GM18505 (cell line): ENCODE results near the gene JUP.

Experiments used
- ATAC-seq: cut with Tn5 transposase; IDR thresholded peaks from one replicate; pipeline ENCODE4 v1.9.1; 2021; ENCODE audit not compliant: unreplicated experiment
- POLR2A ChIP-seq: IDR thresholded peaks from 4 replicates; pipeline ENCODE4 v1.6.1; 2011; ENCODE audit warnings: borderline replicate concordance; ENCODE audit not compliant: insufficient read depth, insufficient read length; ENCODE audit errors: extremely low read depth

Gene JUP

DNA sequence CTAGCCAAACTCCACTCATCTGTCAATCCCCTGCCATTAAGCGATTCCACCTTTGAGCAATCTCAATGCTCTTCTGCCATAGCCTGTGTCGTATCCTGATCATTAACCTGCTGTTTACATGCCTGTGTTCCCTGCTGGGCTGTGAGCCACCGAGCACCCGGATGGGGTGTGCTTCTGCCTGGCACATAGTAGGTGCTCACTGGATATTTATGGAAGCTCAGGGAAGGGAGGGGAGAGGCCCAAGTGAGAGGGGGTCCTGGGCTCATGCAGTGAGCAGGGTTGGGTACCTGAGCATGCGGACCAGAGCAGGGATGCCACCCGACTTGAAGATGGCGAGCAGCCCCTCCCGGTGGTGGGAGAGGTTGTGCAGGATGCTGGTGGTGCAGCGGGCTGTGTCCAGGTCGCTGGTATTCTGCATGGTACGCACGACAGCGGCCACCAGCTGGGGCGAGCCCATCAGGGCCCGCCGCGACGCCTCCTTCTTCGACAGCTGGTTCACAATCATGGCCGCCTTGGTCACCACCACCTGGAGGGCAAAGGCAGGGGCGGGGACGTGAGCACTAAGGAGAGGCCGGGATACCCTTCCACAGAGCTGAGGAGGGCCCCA, 17.7 kb downstream of the JUP start:
- ATAC-seq: no peak
- TF ChIP-seq POLR2A: no peak

DNA sequence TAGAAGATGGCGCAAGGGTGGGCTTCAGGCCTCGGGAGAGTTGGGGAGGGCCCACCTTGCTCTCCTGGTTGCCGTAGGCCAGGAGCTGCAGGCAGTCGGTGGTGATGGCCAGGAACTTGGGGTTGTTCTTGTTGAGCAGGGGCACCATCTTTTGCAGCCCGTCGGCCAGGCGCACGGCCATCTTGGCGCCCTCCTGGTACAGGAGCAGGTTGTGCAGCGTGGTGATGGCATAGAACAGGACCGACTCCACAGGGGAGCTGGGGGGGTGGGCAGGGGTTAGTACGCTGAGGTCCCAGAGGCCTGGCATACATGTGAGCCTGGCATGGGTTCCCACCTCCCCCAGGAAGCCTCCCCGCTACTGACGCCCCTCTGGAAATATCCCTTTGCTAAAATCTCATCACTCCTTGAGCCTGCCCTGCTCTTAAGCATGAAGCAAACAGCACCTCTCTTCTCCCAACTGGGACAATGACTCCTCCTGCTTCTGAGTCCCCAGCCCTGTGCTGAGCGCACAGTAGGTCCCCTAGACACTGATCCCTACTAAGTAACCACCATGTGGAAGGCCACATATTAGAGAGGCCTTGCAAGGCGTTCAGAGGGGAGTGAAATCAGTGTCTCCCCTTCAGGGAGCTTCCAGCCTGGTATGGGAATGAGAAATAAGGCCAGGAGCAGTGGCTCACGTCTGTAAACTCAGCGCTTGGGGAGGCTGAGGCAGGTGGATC, 19.0 kb downstream of the JUP start:
- no peak for ATAC-seq
- no peak for TF ChIP-seq POLR2A

DNA sequence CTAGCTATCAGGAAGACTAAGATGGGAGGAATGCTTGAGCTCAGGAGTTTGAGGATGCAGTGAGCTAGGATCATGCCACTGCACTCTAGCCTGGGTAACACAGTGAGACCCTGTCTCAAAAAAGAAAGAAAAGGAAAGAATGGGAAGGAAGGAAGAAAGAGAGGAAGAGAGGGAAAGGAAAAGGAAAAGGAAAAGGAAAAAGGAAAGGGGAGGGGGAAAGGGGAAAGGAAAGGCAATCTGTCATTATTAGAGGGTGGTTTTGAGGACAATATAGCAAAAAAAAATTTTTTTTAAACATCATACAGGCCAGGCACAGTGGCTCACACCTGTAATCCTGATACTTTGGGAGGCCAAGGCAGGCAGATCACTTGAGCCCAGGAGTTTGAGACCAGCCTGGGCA, 20.4 kb downstream of the JUP start:
- no peak for TF ChIP-seq POLR2A
- no peak for ATAC-seq

DNA sequence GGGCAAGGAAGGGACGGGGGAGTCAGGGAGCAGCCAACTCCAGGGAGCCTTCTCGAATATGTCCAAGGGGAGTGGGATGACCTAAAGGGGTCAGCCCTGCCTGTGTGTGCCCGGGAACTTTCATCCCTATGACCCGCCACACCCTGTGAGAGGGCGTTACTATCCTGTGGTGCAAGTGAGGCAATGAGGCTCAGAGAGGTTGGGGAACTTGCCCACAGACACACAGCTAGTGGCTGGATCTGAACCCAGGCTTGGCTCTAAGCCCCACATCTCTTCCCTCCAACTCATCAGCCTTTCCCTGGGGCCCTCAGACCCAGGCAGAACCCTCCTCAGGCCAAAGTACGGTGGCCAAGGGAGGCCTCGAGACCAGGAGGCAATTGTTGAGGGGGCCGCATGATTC, 23.2 kb downstream of the JUP start:
- ATAC-seq: no peak
- no peak for TF ChIP-seq POLR2A

DNA sequence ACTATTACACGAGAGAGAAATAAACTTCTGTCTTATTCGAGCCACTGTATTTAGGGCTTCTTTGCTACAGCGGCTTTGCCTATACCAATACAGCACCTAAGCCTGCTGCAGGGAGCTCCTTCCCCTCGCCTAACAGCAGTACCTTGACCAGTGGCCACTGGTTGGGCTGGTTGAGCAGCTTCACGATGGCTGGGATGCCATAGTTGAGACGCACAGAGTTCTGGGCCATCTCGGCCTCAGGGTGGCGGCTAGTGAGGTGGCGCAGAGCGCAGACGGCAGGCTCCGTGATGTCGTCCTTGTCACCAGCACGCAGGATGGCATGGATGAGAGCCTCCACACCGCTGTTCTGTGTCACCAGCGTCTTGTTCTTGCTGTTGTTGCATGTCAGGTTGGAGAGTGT, 23.7 kb downstream of the JUP start:
- TF ChIP-seq POLR2A: no peak
- ATAC-seq: no peak

DNA sequence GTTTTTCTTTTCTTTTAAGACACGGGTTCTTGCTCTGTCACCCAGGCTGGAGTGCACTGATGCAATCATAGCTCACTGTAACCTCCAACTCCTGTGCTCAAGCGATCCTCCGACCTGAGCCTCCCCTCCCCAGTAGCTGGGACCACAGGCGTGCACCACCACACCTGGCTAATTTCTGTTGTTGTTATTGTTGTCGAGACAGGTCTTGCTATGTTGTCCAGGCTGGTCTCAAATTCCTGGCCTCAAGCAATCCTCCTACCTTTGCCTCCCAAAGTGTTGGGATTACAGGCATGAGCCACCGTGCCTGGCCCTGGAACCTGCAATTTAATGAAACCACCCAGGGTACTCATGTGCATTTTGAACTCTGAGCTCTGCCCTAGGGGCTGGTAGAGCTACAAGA, 24.1 kb downstream of the JUP start:
- no peak for ATAC-seq
- no peak for TF ChIP-seq POLR2A

- no peak for ATAC-seq
- no peak for TF ChIP-seq POLR2A
These were observed 25.6 kb downstream of the JUP start for GRCh38 chr17:41760878-41761277.

- no peak for TF ChIP-seq POLR2A
- ATAC-seq: no peak
These were observed 27.9 kb downstream of the JUP start for GRCh38 chr17:41758601-41759000.

DNA sequence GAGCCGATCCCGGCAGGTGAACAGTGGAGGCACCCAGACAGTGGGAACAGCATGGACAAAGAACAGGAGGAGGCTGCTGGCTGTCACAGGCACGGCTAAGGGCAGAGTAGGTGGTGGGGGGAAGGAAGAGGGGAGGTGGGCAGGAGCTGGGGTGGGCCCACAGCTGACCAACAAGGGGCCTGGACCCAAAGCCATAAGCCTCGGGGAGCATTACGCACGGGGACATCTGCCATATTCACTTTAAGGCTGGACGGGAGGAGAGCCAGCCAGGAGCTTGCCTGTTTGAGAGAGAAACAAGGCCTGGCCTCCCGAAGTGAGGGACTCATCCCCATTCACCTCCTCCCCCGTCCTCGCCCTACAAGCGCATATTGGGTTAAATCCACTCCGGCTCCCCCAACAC, 32.4 kb downstream of the JUP start:
- ATAC-seq: no peak
- TF ChIP-seq POLR2A: no peak

DNA sequence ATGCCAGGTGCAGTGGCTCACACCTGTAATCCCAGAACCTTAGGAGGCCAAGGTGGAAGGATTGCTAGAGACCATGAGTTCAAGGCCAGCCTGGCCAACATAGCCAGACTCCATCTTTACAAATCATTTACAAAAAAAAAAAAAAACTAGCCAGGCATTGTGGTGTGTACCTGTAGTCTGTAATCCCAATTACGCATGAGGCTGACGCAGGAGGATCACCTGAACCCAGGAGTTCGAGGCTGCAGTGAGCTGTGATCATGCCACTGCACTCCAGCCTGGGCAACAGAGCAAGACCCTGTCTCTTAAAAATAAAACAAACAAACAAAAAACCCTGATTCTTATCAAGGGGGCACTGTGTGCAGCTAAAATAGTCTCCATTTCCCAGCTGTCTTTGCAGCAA, 35.2 kb downstream of the JUP start:
- TF ChIP-seq POLR2A: no peak
- ATAC-seq: no peak

DNA sequence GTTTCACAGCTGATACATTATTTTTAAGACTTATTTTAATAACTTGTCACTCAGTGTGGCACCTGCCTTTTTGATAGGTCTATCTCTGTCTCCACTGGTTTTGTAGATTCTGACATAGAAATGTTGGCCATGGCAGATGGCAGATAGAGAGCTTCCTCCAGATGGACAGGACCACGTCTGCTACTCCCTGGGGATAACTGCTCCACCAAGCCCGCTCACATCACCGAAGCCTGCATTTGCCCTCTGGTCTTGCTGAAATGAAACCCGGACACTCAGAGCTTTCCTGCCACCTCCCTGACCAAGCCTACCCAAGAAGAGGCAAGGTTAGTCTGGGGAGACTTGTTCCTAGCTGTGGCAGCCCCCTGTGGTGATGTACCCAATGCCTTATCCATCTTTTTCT, 35.6 kb downstream of the JUP start:
- no peak for ATAC-seq
- no peak for TF ChIP-seq POLR2A

DNA sequence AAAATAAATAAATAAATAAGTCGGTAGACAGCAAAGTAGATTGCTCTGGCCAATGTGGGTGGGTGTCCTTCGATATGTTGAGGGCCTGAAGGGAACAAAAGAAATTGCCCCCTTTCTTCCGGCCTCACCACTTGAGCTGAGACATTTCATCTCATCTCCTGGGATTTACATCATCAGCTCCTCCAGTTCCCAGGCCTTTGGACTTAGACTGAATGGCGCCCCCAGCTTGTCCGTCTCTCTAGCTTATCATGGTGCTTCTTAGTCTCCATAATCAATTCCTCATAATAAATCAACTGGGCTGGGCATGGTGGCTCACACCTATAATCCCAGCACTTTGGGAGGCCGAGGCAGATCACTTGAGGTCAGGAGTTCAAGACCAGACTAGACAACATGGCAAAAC, 38.2 kb downstream of the JUP start:
- TF ChIP-seq POLR2A: no peak
- ATAC-seq: no peak

GRCh38 chr17:41741709-41742108, 44.8 kb downstream of the JUP start:
- no peak for TF ChIP-seq POLR2A
- no peak for ATAC-seq

DNA sequence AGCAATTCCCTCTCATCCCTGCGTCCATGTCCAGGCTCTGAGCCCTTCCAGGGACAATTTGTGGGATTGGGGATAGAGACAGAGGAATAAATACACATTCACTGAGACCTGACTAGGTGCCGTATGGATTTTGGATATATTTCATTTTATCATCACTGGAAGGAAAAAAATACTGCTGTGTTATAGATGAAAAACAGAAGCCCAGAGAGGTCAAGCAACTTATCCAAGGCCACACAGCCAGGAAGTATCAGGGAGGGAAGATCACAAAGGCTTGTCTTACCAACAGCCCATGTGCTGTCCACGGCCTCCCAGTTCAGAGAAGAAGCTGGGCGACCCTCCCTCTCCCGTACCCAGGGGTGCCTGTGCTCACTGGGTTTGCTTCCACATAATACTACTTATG, 46.0 kb downstream of the JUP start:
- no peak for ATAC-seq
- TF ChIP-seq POLR2A: no peak
